GM20000 (cell line): ENCODE results near the gene PIR.
A peak's percentile ranks its signal among the peaks of the same experiment; 100 is the strongest.

Experiments
- DNase-seq: peaks from one replicate; pipeline ENCODE4 v3.0.0; 2012; ENCODE audit warnings: low spot score
- TF ChIP-seq, protein P1 (sequence below): IDR thresholded peaks from 2 replicates; pipeline ENCODE4 v1.5.1; 2012; ENCODE audit warnings: mild to moderate bottlenecking, control low read depth; ENCODE audit errors: extremely low read depth, missing control alignments

Gene PIR

DNA sequence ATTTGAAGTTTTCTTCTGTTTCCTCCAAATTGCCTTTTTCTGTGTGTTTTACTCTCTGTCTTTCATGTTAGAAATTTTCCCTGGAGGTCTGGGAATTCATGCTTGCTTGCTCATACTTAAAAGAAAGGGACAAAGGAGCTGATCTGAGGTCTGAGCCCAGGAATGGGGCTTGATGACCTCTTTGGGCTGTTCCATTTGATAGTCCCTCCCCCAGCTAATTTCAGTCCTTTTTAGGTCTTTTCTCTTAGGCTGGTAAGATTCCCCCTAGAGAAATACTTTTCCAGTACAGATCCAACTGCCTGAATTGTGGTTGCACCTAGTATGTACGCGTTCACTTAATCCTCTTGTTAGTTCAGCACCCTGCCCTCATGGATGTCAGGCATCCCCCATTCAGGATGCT, 152.3 kb downstream of the PIR start:
- no peak for DNase-seq
- TF ChIP-seq, protein P1, sequence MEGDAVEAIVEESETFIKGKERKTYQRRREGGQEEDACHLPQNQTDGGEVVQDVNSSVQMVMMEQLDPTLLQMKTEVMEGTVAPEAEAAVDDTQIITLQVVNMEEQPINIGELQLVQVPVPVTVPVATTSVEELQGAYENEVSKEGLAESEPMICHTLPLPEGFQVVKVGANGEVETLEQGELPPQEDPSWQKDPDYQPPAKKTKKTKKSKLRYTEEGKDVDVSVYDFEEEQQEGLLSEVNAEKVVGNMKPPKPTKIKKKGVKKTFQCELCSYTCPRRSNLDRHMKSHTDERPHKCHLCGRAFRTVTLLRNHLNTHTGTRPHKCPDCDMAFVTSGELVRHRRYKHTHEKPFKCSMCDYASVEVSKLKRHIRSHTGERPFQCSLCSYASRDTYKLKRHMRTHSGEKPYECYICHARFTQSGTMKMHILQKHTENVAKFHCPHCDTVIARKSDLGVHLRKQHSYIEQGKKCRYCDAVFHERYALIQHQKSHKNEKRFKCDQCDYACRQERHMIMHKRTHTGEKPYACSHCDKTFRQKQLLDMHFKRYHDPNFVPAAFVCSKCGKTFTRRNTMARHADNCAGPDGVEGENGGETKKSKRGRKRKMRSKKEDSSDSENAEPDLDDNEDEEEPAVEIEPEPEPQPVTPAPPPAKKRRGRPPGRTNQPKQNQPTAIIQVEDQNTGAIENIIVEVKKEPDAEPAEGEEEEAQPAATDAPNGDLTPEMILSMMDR, result no peak

DNA sequence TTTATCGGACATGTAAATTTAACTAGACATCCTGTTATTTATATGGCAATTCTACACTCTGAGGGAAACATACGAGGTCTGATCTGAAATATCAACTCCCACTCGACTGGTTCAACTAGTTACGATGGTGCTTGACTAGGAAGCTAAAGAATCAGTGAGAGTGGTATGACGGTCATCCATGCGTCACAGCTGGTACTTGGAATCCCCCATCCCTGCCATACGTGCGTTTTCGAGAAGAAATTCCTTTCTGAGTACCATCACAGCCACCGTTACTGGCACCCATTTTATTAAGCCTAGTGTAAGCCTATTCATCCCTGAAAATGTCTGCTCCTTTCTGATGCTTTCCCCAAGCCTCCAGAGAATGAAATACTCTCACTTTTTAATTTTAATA, 157.1 kb downstream of the PIR start:
- peak; percentile 4 for DNase-seq
- TF ChIP-seq, protein P1, result no peak

DNA sequence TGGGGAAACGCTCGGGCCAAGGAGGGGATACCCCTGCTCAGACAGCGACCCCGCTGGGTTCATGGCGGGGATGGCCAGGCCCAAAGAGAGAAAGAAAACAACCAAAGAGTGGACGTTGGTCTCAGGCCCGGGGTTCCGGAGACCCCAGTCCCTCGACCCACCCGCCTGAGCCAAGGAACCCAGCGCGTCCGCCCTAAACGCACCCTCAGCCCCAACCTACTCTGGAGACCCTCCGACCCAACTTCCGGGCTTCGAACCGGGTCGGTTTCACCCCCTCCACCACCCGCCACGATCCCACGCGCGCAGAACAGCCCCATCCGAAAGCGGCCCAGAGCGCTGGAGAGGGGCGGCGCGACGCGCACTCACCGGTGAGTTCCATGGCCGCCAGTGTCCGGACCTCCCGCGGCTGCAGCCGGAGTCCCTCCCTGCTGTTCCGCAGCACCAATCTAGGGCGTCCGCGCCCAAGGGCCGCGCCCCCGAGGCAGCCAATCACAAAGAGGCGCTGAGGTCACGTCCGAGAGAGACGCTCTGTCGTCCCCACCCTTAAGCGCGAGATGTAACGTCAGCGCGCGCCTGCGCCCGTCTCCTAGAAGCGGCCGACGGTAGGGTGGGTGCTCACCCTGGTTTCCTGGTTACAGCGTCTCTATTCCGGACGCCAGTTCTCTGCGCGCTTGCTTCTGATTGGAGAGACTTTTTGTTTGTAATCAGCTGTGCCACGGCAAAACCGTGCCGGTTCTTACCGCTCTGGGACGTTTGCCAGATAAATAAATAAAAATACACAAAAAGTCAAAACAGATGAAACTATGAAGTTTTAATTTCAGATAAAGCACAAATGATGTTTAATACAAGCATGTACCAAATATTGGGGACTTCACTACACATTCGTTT, 157.8 kb downstream of the PIR start, which contains the start of gene PIGA:
Gene PIGA (minus strand): TSS at position 389 of the 888 bp plus-strand sequence. CDS start 3,593 bp downstream, outside the sequence.
- TF ChIP-seq, protein P1, result no peak
- peak; percentile 90 for DNase-seq
